SK-MEL-5 (cell line): ENCODE results near the gene PIK3C2G. TPM values are rescaled to one million over a fixed set of nuclear protein-coding genes. Genes with fewer than 3 reads are reported as not detected.
A peak's percentile ranks its signal among the peaks of the same experiment; 100 is the strongest.

ENCODE experiments used
- DNase-seq: peaks from one replicate; pipeline ENCODE4 v3.0.0-alpha.2; 2016; ENCODE audit warnings: low read depth, low spot score
- in situ Hi-C: cut with HindIII; loops from 2 replicates; pipeline ENCODE4 v1.10.0; 2016; ENCODE audit warnings: low sequenced_read_pairs, high pct_unique_total_duplicates, low pct_unique_long_range_greater_than_20kb
- total RNA-seq: library from RNA; depleted of rRNA; stranded (reverse); fragments of >200 nt; shearing (Covaris generic); gene quantifications from 2 replicates; pipeline ENCODE4 v1.2.3, GENCODE V29; 2014

The PIK3C2G gene
- total RNA-seq, 1 experiment from 2014 or later, result not detected

- peak; percentile 39 for DNase-seq
- in situ Hi-C loops, result no loop called here
These were observed 167.1 kb downstream of the PIK3C2G start for GRCh38 chr12:18428416-18428815.

DNA sequence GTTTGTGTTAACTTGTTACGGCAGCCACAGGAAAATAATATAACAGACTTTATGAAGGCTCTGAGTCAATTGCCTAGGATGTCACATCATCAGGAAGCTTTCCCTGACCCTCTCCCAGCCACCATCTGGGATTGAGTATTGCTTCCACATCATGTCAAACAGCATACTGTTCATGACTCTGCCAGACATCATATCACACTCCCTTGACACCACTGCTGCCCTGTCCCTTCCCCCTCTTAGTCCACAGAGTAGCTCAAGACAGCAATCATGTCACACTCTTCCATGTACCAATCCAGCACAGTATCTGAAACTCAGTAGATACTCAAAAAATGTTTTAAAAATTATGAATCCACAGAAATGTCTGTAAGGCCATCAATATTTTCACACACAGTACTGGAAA lies 168.0 kb downstream of the PIK3C2G start:
- no peak for DNase-seq
- in situ Hi-C loops, result no loop called here

- peak; percentile 70 for DNase-seq
- in situ Hi-C loops, result no loop called here
These were observed 169.2 kb downstream of the PIK3C2G start for GRCh38 chr12:18430425-18431048.

- in situ Hi-C loops, result no loop called here
These were observed 170.5 kb downstream of the PIK3C2G start for GRCh38 chr12:18431771-18432170.

GRCh38 chr12:18432206-18432605 lies 170.9 kb downstream of the PIK3C2G start:
- DNase-seq, result no peak
- in situ Hi-C loops, result no loop called here

More at GRCh38 chr12:18431771-18432170, 170.5 kb downstream of the PIK3C2G start:
- no peak for DNase-seq

DNA sequence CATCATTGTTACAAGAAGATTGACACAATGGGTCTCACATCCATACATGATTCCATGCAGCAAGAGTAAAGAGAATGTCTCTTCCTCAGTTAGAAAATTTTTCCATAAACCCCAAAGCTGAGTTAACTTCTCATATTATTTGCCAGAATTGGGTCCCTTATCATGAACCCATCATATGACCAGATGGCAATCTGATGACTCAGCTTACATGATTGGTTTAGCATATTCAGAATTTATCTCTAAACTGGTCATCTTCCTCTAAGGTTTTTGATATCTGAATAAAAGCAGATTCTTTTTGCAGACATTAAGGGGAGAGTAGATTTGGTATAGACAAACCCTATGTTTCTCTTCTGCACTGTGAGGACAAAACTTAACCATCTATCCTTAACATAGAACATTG lies 174.9 kb downstream of the PIK3C2G start:
- DNase-seq, result no peak
- in situ Hi-C loops, result no loop called here

- in situ Hi-C loops, result no loop called here
- DNase-seq, result no peak
These were observed 178.2 kb downstream of the PIK3C2G start for GRCh38 chr12:18439541-18439940.

DNA sequence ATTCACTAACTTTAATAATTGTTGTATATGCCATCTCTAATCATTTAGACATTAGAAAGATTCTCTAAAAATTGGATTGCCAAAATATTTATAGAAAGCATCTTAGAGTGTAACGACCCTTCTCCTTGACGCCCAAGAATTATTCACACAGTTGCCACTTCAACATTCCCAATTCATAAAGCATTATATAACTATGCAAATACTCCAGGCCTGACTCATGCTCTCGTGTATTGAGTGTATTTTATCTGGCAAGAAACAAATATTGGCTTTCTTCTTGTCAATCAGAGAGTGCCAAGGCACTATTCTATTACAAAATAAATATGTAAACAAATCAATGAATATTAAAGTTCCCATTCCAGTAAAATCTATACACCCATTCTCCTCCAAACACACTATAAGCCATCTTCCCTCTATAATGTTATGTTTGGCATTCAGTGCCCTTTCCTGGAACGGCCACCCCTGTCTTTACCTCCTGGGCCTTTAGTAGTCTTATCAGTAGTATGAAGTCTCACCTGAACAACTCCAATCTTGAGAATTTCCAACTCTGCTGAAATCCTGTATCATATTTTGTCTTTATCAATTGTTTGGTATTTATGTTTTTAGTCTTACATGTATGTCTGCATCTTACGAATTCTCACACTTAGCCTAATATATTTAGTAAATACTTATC lies 182.6 kb downstream of the PIK3C2G start:
- no peak for DNase-seq
- in situ Hi-C loops, result no loop called here

GRCh38 chr12:18446061-18446644 lies 184.8 kb downstream of the PIK3C2G start:
- DNase-seq, result no peak
- in situ Hi-C loops, result no loop called here

- in situ Hi-C loops, result no loop called here
- no peak for DNase-seq
These were observed 193.0 kb downstream of the PIK3C2G start for GRCh38 chr12:18454330-18454729.

- no peak for DNase-seq
- in situ Hi-C loops, result no loop called here
These were observed 195.0 kb downstream of the PIK3C2G start for GRCh38 chr12:18456344-18456743.

- DNase-seq, result no peak
- in situ Hi-C loops, result no loop called here
These were observed 196.0 kb downstream of the PIK3C2G start for GRCh38 chr12:18457362-18457761.

GRCh38 chr12:18461758-18462157 lies 200.4 kb downstream of the PIK3C2G start:
- no peak for DNase-seq
- in situ Hi-C loops, result no loop called here

GRCh38 chr12:18462442-18462841 lies 201.1 kb downstream of the PIK3C2G start:
- no peak for DNase-seq
- in situ Hi-C loops, result no loop called here

DNA sequence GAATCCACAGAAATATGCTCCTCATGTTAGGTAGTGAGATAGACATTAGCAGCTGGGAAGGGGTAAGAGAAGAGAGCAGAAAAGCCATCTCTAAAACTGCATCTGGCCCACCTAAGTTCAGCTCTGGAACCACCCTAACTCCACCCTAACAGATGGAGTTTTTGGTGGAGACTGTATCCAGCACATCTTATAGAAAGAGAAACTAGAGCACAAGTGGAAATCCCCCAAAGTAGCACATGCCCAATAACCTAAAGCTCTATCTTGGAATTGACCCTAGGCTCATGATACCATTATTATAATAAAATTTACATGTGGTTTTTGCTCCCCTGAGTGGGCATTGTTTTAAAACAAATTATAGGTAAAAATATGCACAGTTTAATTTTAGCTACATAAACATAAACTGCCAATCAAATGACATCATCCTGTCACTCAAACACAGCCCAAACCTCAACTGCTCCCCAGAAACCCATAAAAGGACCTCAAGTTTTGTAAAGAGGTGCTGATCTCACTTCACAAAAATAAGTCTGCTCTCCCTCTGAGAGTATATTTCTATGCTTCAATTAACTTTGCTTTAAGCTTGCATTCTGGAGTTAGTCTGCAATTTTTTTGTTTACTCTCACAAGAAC lies 206.4 kb downstream of the PIK3C2G start:
- DNase-seq, result no peak
- in situ Hi-C loops, result no loop called here

GRCh38 chr12:18468246-18469075 lies 207.1 kb downstream of the PIK3C2G start:
- in situ Hi-C loops, result no loop called here
- DNase-seq, result no peak

GRCh38 chr12:18470251-18470650 lies 208.9 kb downstream of the PIK3C2G start:
- in situ Hi-C loops, result no loop called here
- no peak for DNase-seq

GRCh38 chr12:18472304-18472703 lies 211.0 kb downstream of the PIK3C2G start:
- in situ Hi-C loops, result no loop called here
- no peak for DNase-seq
